Mesendoderm (in vitro differentiated cells): ENCODE results near the gene FAM50B.

Experiments used
- DNase-seq: peaks from one replicate; pipeline ENCODE4 v3.0.0; 2013
- H2AK5ac ChIP-seq: 2 replicates; pipeline ENCODE4 v1.6.1; 2013; ENCODE audit warnings: low read length, inconsistent platforms
- H2BK120ac ChIP-seq: 2 replicates; pipeline ENCODE4 v1.6.1; 2013; ENCODE audit warnings: low read depth, mild to moderate bottlenecking, low read length, moderate library complexity, mixed read lengths
- H2BK15ac ChIP-seq: replicated peaks from 2 replicates; pipeline ENCODE4 v1.6.1; 2013; ENCODE audit warnings: low read depth, mild to moderate bottlenecking, moderate library complexity
- H2BK5ac ChIP-seq: 2 replicates; pipeline ENCODE4 v1.6.1; 2013; ENCODE audit warnings: low read length, inconsistent platforms
- H3K18ac ChIP-seq: 2 replicates; pipeline ENCODE4 v1.6.1; 2013; ENCODE audit warnings: mild to moderate bottlenecking, low read length, mixed read lengths
- H3K23ac ChIP-seq: one replicate; pipeline ENCODE4 v1.6.1; 2013; ENCODE audit warnings: low read length
- H3K27ac ChIP-seq: 2 replicates; pipeline ENCODE4 v1.5.1; 2013; ENCODE audit warnings: low read depth, mild to moderate bottlenecking, inconsistent platforms, low read length, moderate library complexity
- H3K27me3 ChIP-seq: 2 replicates; pipeline ENCODE4 v1.6.1; 2013; ENCODE audit warnings: low read length, control low read depth, mild to moderate bottlenecking, inconsistent platforms; ENCODE audit not compliant: insufficient read depth, poor library complexity
- H3K36me3 ChIP-seq: 2 replicates; pipeline ENCODE4 v1.6.1; 2013; ENCODE audit warnings: low read length, inconsistent platforms; ENCODE audit not compliant: control insufficient read depth, insufficient read depth
- H3K4ac ChIP-seq: one replicate; pipeline ENCODE4 v1.6.1; 2013; ENCODE audit warnings: low read depth, mild to moderate bottlenecking, low read length, moderate library complexity
- H3K4me1 ChIP-seq: 2 replicates; pipeline ENCODE4 v1.6.1; 2013; ENCODE audit warnings: low read depth, low read length, inconsistent platforms; ENCODE audit not compliant: control insufficient read depth
- H3K4me2 ChIP-seq: 2 replicates; pipeline ENCODE4 v1.6.1; 2013; ENCODE audit warnings: low read length
- H3K4me3 ChIP-seq: 2 replicates; pipeline ENCODE4 v1.5.1; 2013; ENCODE audit warnings: mild to moderate bottlenecking, low read length
- H3K56ac ChIP-seq: one replicate; pipeline ENCODE4 v1.6.1; 2013; ENCODE audit warnings: low read length
- H3K79me1 ChIP-seq: 2 replicates; pipeline ENCODE4 v1.6.1; 2013; ENCODE audit warnings: low read length, inconsistent platforms
- H3K79me2 ChIP-seq: 2 replicates; pipeline ENCODE4 v1.6.1; 2013; ENCODE audit warnings: mild to moderate bottlenecking, low read length; ENCODE audit not compliant: control insufficient read depth, insufficient read depth
- H3K9ac ChIP-seq: 2 replicates; pipeline ENCODE4 v1.6.1; 2013; ENCODE audit warnings: low read length, inconsistent platforms
- H4K5ac ChIP-seq: one replicate; pipeline ENCODE4 v1.6.1; 2013; ENCODE audit warnings: low read length
- H4K8ac ChIP-seq: one replicate; pipeline ENCODE4 v1.6.1; 2013; ENCODE audit warnings: low read depth, mild to moderate bottlenecking, control low read depth, low read length, moderate library complexity
- WGBS: extraction: QIAGEN DNeasy Blood & Tissue Kit; methylation state at CpG from one replicate; pipeline ENCODE4 v1.1.7; 2013; ENCODE audit warnings: low lambda C conversion rate, missing lambda C conversion rate; ENCODE audit not compliant: insufficient coverage; ENCODE audit errors: extremely low coverage; 5-methylcytosine and 5-hydroxymethylcytosine counted together

Gene FAM50B

DNA sequence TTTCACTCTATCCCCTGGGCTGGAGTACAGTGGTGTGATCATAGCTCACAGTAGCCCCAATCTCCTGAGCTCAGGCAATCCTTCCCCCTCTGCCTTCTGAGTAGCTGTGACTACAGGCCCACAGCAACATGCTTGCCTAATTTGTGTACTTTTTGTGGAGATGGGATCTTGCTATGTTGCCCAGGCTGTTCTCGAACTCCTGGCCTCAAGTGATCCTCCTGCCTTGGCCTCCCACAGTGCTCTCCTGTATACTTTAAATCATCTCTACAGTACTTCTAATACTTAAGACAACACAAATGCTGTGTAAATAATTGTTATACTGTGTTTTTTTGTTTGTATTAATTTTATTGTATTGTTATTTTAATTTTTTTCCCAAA is 39.7 kb upstream of the FAM50B start:
- H2BK5ac ChIP-seq: no peak overlapping the region
- no peak overlapping the region for H3K4me2 ChIP-seq
- no peak overlapping the region for H3K56ac ChIP-seq
- H3K4me1 ChIP-seq: peaks cover 3% of the 10 kb centered on the region
- no CpG with 5 or more reads among the region's 1 CpG for WGBS
- no peaks in the 10 kb centered on the region for H3K36me3 ChIP-seq
- H2BK15ac ChIP-seq: no peak overlapping the region
- H3K79me1 ChIP-seq: no peaks in the 10 kb centered on the region
- H3K27ac ChIP-seq: no peak overlapping the region
- no peaks in the 10 kb centered on the region for H3K79me2 ChIP-seq
- H3K4me3 ChIP-seq: no peak overlapping the region
- no peak overlapping the region for H4K8ac ChIP-seq
- H3K27me3 ChIP-seq: no peaks in the 10 kb centered on the region
- no peak for DNase-seq
- H3K23ac ChIP-seq: no peak overlapping the region
- no peak overlapping the region for H3K9ac ChIP-seq
- H3K4ac ChIP-seq: no peak overlapping the region
- H3K18ac ChIP-seq: no peak overlapping the region
- no peak overlapping the region for H2AK5ac ChIP-seq
- no peak overlapping the region for H2BK120ac ChIP-seq
- H4K5ac ChIP-seq: no peak overlapping the region

DNA sequence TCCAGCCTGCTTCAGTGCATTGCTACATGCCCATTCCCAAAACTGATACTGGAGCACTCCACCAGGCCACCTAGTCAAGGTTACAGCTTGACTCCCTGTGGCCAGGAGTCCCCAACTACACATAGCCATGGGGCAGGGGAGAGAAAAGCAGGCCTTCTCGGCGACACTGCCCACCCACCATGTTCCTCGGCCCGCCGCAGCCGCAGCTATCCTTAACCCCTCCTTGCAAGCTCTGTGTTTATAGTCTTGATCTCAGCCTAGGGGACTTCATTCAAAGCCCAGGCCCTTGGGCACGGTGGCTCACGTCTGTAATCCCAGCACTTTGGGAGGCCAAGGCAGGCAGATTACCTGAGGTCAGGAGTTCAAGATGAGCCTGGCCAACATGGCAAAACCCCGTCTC is 39.2 kb upstream of the FAM50B start:
- H3K9ac ChIP-seq: no peak overlapping the region
- H3K4ac ChIP-seq: no peak overlapping the region
- no peaks in the 10 kb centered on the region for H3K79me2 ChIP-seq
- H3K4me2 ChIP-seq: no peak overlapping the region
- no peak overlapping the region for H3K18ac ChIP-seq
- H3K23ac ChIP-seq: no peak overlapping the region
- no peak overlapping the region for H2BK120ac ChIP-seq
- H3K36me3 ChIP-seq: no peaks in the 10 kb centered on the region
- H2BK15ac ChIP-seq: no peak overlapping the region
- H3K79me1 ChIP-seq: no peaks in the 10 kb centered on the region
- no peak overlapping the region for H4K8ac ChIP-seq
- H3K27ac ChIP-seq: no peak overlapping the region
- no peak overlapping the region for H3K56ac ChIP-seq
- H2BK5ac ChIP-seq: no peak overlapping the region
- no peaks in the 10 kb centered on the region for H3K27me3 ChIP-seq
- no CpG with 5 or more reads among the region's 9 CpGs for WGBS
- no peak for DNase-seq
- H2AK5ac ChIP-seq: no peak overlapping the region
- no peak overlapping the region for H3K4me3 ChIP-seq
- H3K4me1 ChIP-seq: peaks cover 3% of the 10 kb centered on the region
- H4K5ac ChIP-seq: no peak overlapping the region

DNA sequence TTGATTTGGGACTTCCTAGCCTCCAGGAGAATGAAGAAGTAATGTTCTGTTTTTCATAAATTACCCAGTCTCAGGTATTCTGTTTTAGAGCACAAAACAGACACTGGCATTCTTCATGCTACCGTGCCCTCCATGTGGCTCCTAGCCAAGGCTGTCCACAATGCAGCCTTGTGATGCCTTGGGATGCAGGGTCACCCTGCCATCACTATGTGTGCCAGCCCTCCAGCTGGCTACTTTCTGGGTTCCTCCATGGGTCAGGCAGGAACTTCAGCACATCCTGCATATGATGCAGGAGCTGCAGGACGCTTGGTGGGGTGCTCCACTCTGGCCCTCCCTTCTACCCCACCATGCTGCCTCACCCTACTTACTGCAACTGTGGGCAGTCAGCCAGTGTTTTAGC is 38.0 kb upstream of the FAM50B start:
- H3K36me3 ChIP-seq: no peaks in the 10 kb centered on the region
- H3K79me2 ChIP-seq: no peaks in the 10 kb centered on the region
- H3K4ac ChIP-seq: no peak overlapping the region
- H3K56ac ChIP-seq: no peak overlapping the region
- H3K4me1 ChIP-seq: peaks cover 3% of the 10 kb centered on the region
- no peak overlapping the region for H2BK120ac ChIP-seq
- WGBS: no CpG with 5 or more reads among the region's 2 CpGs
- H3K4me2 ChIP-seq: no peak overlapping the region
- H3K18ac ChIP-seq: no peak overlapping the region
- H3K27me3 ChIP-seq: no peaks in the 10 kb centered on the region
- H2BK15ac ChIP-seq: no peak overlapping the region
- no peak overlapping the region for H3K23ac ChIP-seq
- no peak for DNase-seq
- no peak overlapping the region for H4K8ac ChIP-seq
- H2BK5ac ChIP-seq: no peak overlapping the region
- no peak overlapping the region for H3K27ac ChIP-seq
- H2AK5ac ChIP-seq: no peak overlapping the region
- no peak overlapping the region for H3K9ac ChIP-seq
- no peak overlapping the region for H4K5ac ChIP-seq
- no peak overlapping the region for H3K4me3 ChIP-seq
- H3K79me1 ChIP-seq: no peaks in the 10 kb centered on the region

DNA sequence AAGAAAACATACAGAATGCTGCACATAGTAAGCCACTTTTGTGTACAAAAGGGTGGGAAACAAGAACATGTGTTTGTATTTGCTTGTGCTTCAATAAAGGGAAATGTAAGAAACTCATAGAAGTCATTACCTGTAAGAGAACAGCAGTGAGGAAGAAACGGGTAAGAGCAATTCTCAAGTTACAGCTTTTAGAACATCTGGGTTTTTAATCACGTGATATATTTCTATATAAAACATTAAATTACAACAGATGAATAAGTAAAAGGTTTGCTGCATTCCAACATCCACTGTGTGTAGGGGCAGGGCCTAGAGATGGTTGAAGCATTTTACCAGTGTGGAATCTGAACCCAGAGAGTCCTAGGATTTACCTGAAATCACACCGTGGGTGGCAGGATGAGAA is 36.6 kb upstream of the FAM50B start:
- peaks cover 3% of the 10 kb centered on the region for H3K4me1 ChIP-seq
- no peak overlapping the region for H3K4me2 ChIP-seq
- H3K27ac ChIP-seq: no peak overlapping the region
- no peak overlapping the region for H3K18ac ChIP-seq
- DNase-seq: no peak
- H3K56ac ChIP-seq: no peak overlapping the region
- H3K23ac ChIP-seq: no peak overlapping the region
- H4K8ac ChIP-seq: no peak overlapping the region
- no peak overlapping the region for H2AK5ac ChIP-seq
- no peak overlapping the region for H2BK120ac ChIP-seq
- no peak overlapping the region for H3K4me3 ChIP-seq
- no peaks in the 10 kb centered on the region for H3K79me1 ChIP-seq
- no peak overlapping the region for H2BK5ac ChIP-seq
- H3K27me3 ChIP-seq: no peaks in the 10 kb centered on the region
- H2BK15ac ChIP-seq: no peak overlapping the region
- no peaks in the 10 kb centered on the region for H3K79me2 ChIP-seq
- no CpG with 5 or more reads among the region's 3 CpGs for WGBS
- no peak overlapping the region for H3K9ac ChIP-seq
- H4K5ac ChIP-seq: no peak overlapping the region
- no peak overlapping the region for H3K4ac ChIP-seq
- H3K36me3 ChIP-seq: no peaks in the 10 kb centered on the region

DNA sequence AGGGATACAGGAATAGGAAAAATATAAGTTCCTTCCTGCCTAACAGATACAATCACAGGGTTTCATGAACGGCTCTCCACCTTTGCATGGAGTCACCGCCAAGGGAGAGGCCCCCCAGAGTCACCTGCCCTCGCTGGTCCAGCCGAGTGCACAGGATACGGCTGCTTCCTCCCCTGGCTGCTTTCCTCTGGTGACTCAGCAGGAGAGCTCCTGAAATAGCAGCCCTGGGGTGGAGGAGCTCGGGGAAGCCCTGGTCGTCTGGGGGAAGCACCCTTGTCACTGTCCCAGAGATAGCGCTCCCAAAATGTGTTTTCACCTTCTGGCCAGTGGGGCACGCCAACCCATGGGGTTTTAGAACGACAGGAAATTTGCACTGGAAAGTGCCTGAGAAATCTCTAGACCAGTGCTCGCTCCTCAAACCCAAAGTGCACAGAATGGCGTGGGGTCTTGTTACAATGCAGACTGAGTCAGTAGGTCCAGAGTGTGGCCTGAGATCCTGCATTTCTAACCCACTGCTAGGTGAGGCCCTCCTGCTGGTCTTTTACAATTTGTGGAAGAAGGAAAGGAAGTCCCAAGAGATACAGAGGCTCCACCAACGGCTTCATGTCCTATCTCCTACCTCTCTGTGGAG is 35.9 kb upstream of the FAM50B start:
- Histone ChIP-seq H2BK15ac (no peak overlapping the region), H2AK5ac (no peak overlapping the region), H2BK5ac (no peak overlapping the region), H3K18ac (no peak overlapping the region), H3K23ac (no peak overlapping the region), H3K27me3 (no peaks in the 10 kb centered on the region), H4K8ac (no peak overlapping the region), H3K4me2 (no peak overlapping the region), H3K9ac (no peak overlapping the region), H4K5ac (no peak overlapping the region), H3K4me3 (no peak overlapping the region), H3K36me3 (no peaks in the 10 kb centered on the region), H3K4ac (no peak overlapping the region), H3K79me1 (no peaks in the 10 kb centered on the region), H3K4me1 (peaks cover 3% of the 10 kb centered on the region), H2BK120ac (no peak overlapping the region), H3K56ac (peak overlapping the region; percentile 22), H3K27ac (no peak overlapping the region), H3K79me2 (no peaks in the 10 kb centered on the region)
- WGBS: no CpG with 5 or more reads among the region's 13 CpGs
- DNase-seq: no peak

DNA sequence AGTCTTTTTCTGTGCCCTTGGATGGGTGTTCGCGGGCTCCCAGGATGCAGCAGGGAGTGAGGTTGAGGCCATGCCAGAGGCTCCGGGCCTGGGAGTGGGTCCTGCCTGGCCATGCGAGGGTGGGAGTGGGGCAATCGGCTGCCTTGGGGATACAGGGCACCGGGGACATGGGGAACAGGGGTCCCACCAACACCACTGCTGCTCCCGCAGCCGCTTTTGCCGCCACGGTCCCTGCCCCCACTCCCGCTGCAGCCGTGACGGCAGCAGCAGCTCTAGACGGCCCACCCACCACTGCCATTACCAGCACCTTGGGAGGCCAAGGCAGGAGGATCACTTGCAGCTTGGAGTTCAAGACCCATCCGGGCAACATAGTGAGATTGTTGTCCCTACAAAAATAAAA is 35.3 kb upstream of the FAM50B start:
- Histone ChIP-seq H3K36me3 (no peaks in the 10 kb centered on the region), H3K79me1 (no peaks in the 10 kb centered on the region), H3K27me3 (no peaks in the 10 kb centered on the region), H2BK15ac (no peak overlapping the region), H2BK5ac (no peak overlapping the region), H4K8ac (no peak overlapping the region), H3K23ac (no peak overlapping the region), H3K9ac (no peak overlapping the region), H3K4me2 (no peak overlapping the region), H3K4ac (no peak overlapping the region), H2AK5ac (no peak overlapping the region), H3K18ac (no peak overlapping the region), H3K4me3 (no peak overlapping the region), H3K56ac (no peak overlapping the region), H3K27ac (no peak overlapping the region), H3K79me2 (no peaks in the 10 kb centered on the region), H2BK120ac (no peak overlapping the region), H3K4me1 (peaks cover 3% of the 10 kb centered on the region), H4K5ac (no peak overlapping the region)
- no CpG with 5 or more reads among the region's 15 CpGs for WGBS
- no peak for DNase-seq
